Activated naive CD4-positive, alpha-beta T cell treated with anti-CD3 and anti-CD28 coated beads, Interleukin-2, amount 10 ng/mL, durations not matched to agents 7 days and 5 days (primary cell): ENCODE measurements around the gene ABHD17C.

ENCODE experiments used
- CTCF ChIA-PET: fragments of 350-600 bp; sonication (Branson Sonifier 250); formaldehyde crosslinking; loops from one replicate; lab custom pipeline; 2021; ENCODE audit warnings: antibody characterized with exemption; lab: Charles Lee
- DNase-seq: peaks from one replicate; pipeline ENCODE4 v3.0.0-alpha.2; 2020
- H3K27ac Mint-ChIP-seq: one replicate; pipeline ENCODE4 v1.8.0; 2021; ENCODE audit warnings: mild to moderate bottlenecking, moderate library complexity, mixed read lengths
- H3K27me3 Mint-ChIP-seq: one replicate; pipeline ENCODE4 v1.8.0; 2021; ENCODE audit warnings: mild to moderate bottlenecking, mixed read lengths
- H3K36me3 Mint-ChIP-seq: one replicate; pipeline ENCODE4 v1.8.0; 2021; ENCODE audit warnings: mixed read lengths
- H3K4me1 Mint-ChIP-seq: one replicate; pipeline ENCODE4 v1.8.0; 2021; ENCODE audit warnings: mixed read lengths
- H3K4me3 Mint-ChIP-seq: one replicate; pipeline ENCODE4 v1.8.0; 2021; ENCODE audit warnings: mild to moderate bottlenecking, moderate library complexity, mixed read lengths
- H3K9me3 Mint-ChIP-seq: one replicate; pipeline ENCODE4 v1.8.0; 2021; ENCODE audit warnings: mixed read lengths

ABHD17C gene

GRCh38 chr15:80727596-80727995 is 32.5 kb downstream of the ABHD17C start:
- H3K4me1 Mint-ChIP-seq, result no peaks in the 10 kb centered on the region
- no peaks in the 10 kb centered on the region for H3K27me3 Mint-ChIP-seq
- no peak for DNase-seq
- H3K36me3 Mint-ChIP-seq, result no peaks in the 10 kb centered on the region
- H3K9me3 Mint-ChIP-seq, result peaks cover 2% of the 10 kb centered on the region
- CTCF ChIA-PET, result interaction anchor here (1.0 kb wide), 1 partner anchor 48 kb away, joined by 3 read pairs; no protein-coding TSS in a partner anchor
- no peak overlapping the region for H3K27ac Mint-ChIP-seq
- H3K4me3 Mint-ChIP-seq, result no peak overlapping the region

GRCh38 chr15:80730387-80730786 is 35.3 kb downstream of the ABHD17C start:
- Mint-ChIP-seq H3K9me3 (peaks cover 2% of the 10 kb centered on the region), H3K4me1 (no peaks in the 10 kb centered on the region), H3K4me3 (no peak overlapping the region), H3K27ac (no peak overlapping the region), H3K27me3 (no peaks in the 10 kb centered on the region), H3K36me3 (no peaks in the 10 kb centered on the region)
- CTCF ChIA-PET, result no interaction called here
- DNase-seq, result no peak

GRCh38 chr15:80730926-80731325 is 35.8 kb downstream of the ABHD17C start:
- Mint-ChIP-seq H3K36me3 (no peaks in the 10 kb centered on the region), H3K4me3 (no peak overlapping the region), H3K27me3 (no peaks in the 10 kb centered on the region), H3K9me3 (peaks cover 2% of the 10 kb centered on the region), H3K27ac (no peak overlapping the region), H3K4me1 (no peaks in the 10 kb centered on the region)
- no peak for DNase-seq
- CTCF ChIA-PET, result no interaction called here

GRCh38 chr15:80732167-80732566 is 37.1 kb downstream of the ABHD17C start:
- DNase-seq, result no peak
- H3K36me3 Mint-ChIP-seq, result no peaks in the 10 kb centered on the region
- no peaks in the 10 kb centered on the region for H3K27me3 Mint-ChIP-seq
- CTCF ChIA-PET, result no interaction called here
- H3K4me1 Mint-ChIP-seq, result no peaks in the 10 kb centered on the region
- H3K9me3 Mint-ChIP-seq, result no peaks in the 10 kb centered on the region
- no peak overlapping the region for H3K27ac Mint-ChIP-seq
- no peak overlapping the region for H3K4me3 Mint-ChIP-seq

GRCh38 chr15:80732818-80733217 is 37.7 kb downstream of the ABHD17C start:
- Mint-ChIP-seq H3K36me3 (no peaks in the 10 kb centered on the region), H3K4me3 (no peak overlapping the region), H3K4me1 (no peaks in the 10 kb centered on the region), H3K27ac (no peak overlapping the region), H3K27me3 (no peaks in the 10 kb centered on the region), H3K9me3 (no peaks in the 10 kb centered on the region)
- CTCF ChIA-PET, result interaction anchor here (1.2 kb wide), 1 partner anchor 235 kb away, joined by 3 read pairs; no protein-coding TSS in a partner anchor
- DNase-seq, result no peak

GRCh38 chr15:80733460-80733859 is 38.4 kb downstream of the ABHD17C start:
- Mint-ChIP-seq H3K4me3 (no peak overlapping the region), H3K9me3 (no peaks in the 10 kb centered on the region), H3K36me3 (no peaks in the 10 kb centered on the region), H3K27me3 (no peaks in the 10 kb centered on the region), H3K27ac (no peak overlapping the region), H3K4me1 (no peaks in the 10 kb centered on the region)
- CTCF ChIA-PET, result interaction anchor here (1.2 kb wide), 1 partner anchor 234 kb away, joined by 3 read pairs; no protein-coding TSS in a partner anchor
- DNase-seq, result no peak

GRCh38 chr15:80735344-80735743 is 40.2 kb downstream of the ABHD17C start:
- H3K9me3 Mint-ChIP-seq, result no peaks in the 10 kb centered on the region
- H3K4me3 Mint-ChIP-seq, result no peak overlapping the region
- DNase-seq, result no peak
- H3K4me1 Mint-ChIP-seq, result no peaks in the 10 kb centered on the region
- H3K27ac Mint-ChIP-seq, result no peak overlapping the region
- no peaks in the 10 kb centered on the region for H3K36me3 Mint-ChIP-seq
- no peaks in the 10 kb centered on the region for H3K27me3 Mint-ChIP-seq
- CTCF ChIA-PET, result no interaction called here

- H3K36me3 Mint-ChIP-seq, result no peaks in the 10 kb centered on the region
- no peaks in the 10 kb centered on the region for H3K9me3 Mint-ChIP-seq
- no peak overlapping the region for H3K4me3 Mint-ChIP-seq
- no peak for DNase-seq
- H3K4me1 Mint-ChIP-seq, result no peaks in the 10 kb centered on the region
- no peak overlapping the region for H3K27ac Mint-ChIP-seq
- H3K27me3 Mint-ChIP-seq, result no peaks in the 10 kb centered on the region
- CTCF ChIA-PET, result no interaction called here
Measured at GRCh38 chr15:80736560-80736959, 41.5 kb downstream of the ABHD17C start.

GRCh38 chr15:80739919-80740318 is 44.8 kb downstream of the ABHD17C start:
- no peak for DNase-seq
- H3K4me3 Mint-ChIP-seq, result no peak overlapping the region
- no peak overlapping the region for H3K27ac Mint-ChIP-seq
- H3K4me1 Mint-ChIP-seq, result no peaks in the 10 kb centered on the region
- H3K9me3 Mint-ChIP-seq, result no peaks in the 10 kb centered on the region
- CTCF ChIA-PET, result interaction anchor here (1.1 kb wide), 1 partner anchor 36 kb away, joined by 3 read pairs; no protein-coding TSS in a partner anchor
- H3K36me3 Mint-ChIP-seq, result no peaks in the 10 kb centered on the region
- H3K27me3 Mint-ChIP-seq, result no peaks in the 10 kb centered on the region

GRCh38 chr15:80742081-80742480 is 47.0 kb downstream of the ABHD17C start:
- no peaks in the 10 kb centered on the region for H3K36me3 Mint-ChIP-seq
- CTCF ChIA-PET, result no interaction called here
- no peaks in the 10 kb centered on the region for H3K27me3 Mint-ChIP-seq
- no peaks in the 10 kb centered on the region for H3K9me3 Mint-ChIP-seq
- H3K27ac Mint-ChIP-seq, result no peak overlapping the region
- DNase-seq, result no peak
- H3K4me1 Mint-ChIP-seq, result no peaks in the 10 kb centered on the region
- H3K4me3 Mint-ChIP-seq, result no peak overlapping the region

- H3K9me3 Mint-ChIP-seq, result no peaks in the 10 kb centered on the region
- no peak for DNase-seq
- H3K36me3 Mint-ChIP-seq, result no peaks in the 10 kb centered on the region
- H3K4me3 Mint-ChIP-seq, result no peak overlapping the region
- CTCF ChIA-PET, result interaction anchor here (0.6 kb wide), 1 partner anchor 224 kb away, joined by 3 read pairs; no protein-coding TSS in a partner anchor
- no peak overlapping the region for H3K27ac Mint-ChIP-seq
- H3K4me1 Mint-ChIP-seq, result no peaks in the 10 kb centered on the region
- H3K27me3 Mint-ChIP-seq, result peaks cover 4% of the 10 kb centered on the region
Measured at GRCh38 chr15:80743189-80743833, 48.2 kb downstream of the ABHD17C start.

GRCh38 chr15:80744415-80744814 is 49.3 kb downstream of the ABHD17C start:
- H3K36me3 Mint-ChIP-seq, result no peaks in the 10 kb centered on the region
- no peaks in the 10 kb centered on the region for H3K9me3 Mint-ChIP-seq
- H3K4me3 Mint-ChIP-seq, result no peak overlapping the region
- H3K27ac Mint-ChIP-seq, result no peak overlapping the region
- CTCF ChIA-PET, result interaction anchor here (0.9 kb wide), 1 partner anchor 61 kb away, joined by 3 read pairs; no protein-coding TSS in a partner anchor
- H3K27me3 Mint-ChIP-seq, result peaks cover 4% of the 10 kb centered on the region
- no peak for DNase-seq
- no peaks in the 10 kb centered on the region for H3K4me1 Mint-ChIP-seq

GRCh38 chr15:80744826-80745225 is 49.7 kb downstream of the ABHD17C start:
- no peaks in the 10 kb centered on the region for H3K9me3 Mint-ChIP-seq
- no peak for DNase-seq
- no peak overlapping the region for H3K27ac Mint-ChIP-seq
- H3K4me1 Mint-ChIP-seq, result no peaks in the 10 kb centered on the region
- peaks cover 4% of the 10 kb centered on the region for H3K27me3 Mint-ChIP-seq
- H3K4me3 Mint-ChIP-seq, result no peak overlapping the region
- no peaks in the 10 kb centered on the region for H3K36me3 Mint-ChIP-seq
- CTCF ChIA-PET, result interaction anchor here (0.9 kb wide), 1 partner anchor 61 kb away, joined by 3 read pairs; no protein-coding TSS in a partner anchor

GRCh38 chr15:80745888-80746287 is 50.8 kb downstream of the ABHD17C start:
- Mint-ChIP-seq H3K9me3 (no peaks in the 10 kb centered on the region), H3K36me3 (no peaks in the 10 kb centered on the region), H3K27me3 (peaks cover 4% of the 10 kb centered on the region), H3K27ac (no peak overlapping the region), H3K4me3 (no peak overlapping the region), H3K4me1 (no peaks in the 10 kb centered on the region)
- CTCF ChIA-PET, result no interaction called here
- no peak for DNase-seq

- Mint-ChIP-seq H3K27ac (no peak overlapping the region), H3K4me3 (no peak overlapping the region), H3K27me3 (peaks cover 4% of the 10 kb centered on the region), H3K36me3 (no peaks in the 10 kb centered on the region), H3K4me1 (no peaks in the 10 kb centered on the region), H3K9me3 (no peaks in the 10 kb centered on the region)
- CTCF ChIA-PET, result no interaction called here
- no peak for DNase-seq
Measured at GRCh38 chr15:80747317-80748053, 52.4 kb downstream of the ABHD17C start.
